Stimulated activated CD4-positive, alpha-beta T cell treated with anti-CD3 and anti-CD28 coated beads, Interleukin-15, amount 100 ng/mL, for 24 hours (primary cell): Measurements from ENCODE around the gene ADAMTSL3.
"Not testable (repeated sequence)": the region's sequence is repeated elsewhere in the genome, so short reads cannot be mapped to it uniquely, and the experiment has no call there.

ENCODE experiments used
- DNase-seq: peaks from one replicate; pipeline ENCODE4 v3.0.0-alpha.2; 2020

The ADAMTSL3 gene

DNA sequence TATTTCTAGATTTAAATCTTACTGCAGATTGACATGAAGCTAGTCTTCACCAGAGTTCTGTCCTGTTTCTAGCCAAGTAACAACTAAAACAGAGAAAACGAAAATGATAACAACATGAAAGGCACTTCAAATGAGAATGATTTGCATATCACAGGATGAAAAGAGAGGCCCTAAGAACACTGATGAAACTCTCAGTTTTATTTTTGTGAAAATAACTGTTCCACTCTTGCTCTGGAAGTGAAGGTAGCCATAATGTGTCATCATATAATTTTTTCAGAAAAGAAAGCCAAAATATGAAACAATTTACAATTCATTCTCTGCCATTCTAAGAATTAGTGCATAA is 274.4 kb downstream of the ADAMTSL3 start:
- DNase-seq = no peak

DNA sequence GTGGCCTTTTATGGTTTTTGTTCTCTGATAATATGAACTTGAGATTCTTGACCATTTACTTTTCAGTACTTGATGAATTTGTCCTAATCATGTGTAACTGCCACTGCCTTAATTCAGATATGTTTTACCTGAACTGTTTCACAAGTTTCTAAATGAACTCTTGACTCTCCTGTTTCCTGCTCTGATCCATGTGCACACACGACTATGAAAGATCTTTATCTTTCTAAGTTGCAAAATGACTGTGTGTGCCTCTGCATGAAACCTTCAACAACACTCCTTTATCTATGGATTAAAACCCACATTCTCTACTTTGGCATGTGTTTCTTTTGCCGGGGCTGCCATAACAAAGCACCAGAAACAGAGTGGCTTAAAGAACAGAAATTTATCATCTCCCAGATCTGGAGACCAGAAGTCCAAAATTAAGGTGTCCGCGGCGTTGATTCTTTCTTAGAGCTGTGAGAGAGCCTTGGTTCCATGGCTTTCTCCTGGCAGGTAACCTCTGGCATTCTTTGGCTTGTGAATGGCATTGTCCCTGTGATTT is 275.0 kb downstream of the ADAMTSL3 start:
- no peak for DNase-seq

DNA sequence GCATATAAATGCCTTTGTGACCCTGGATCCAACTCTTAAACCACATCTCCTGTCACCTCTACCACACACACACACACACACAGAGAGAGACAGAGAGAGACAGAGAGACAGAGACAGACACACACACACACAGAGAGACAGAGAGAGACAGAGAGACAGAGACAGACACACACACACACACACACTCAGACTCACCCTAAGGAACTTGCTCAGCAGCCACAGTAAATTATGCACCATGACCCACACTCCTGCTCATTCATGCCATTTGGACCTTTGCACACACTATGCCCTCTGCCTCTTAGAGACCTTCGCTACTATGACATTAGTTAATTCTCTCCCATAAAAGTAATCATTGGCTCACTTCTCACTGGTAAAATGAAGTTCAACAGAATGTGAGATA is 275.7 kb downstream of the ADAMTSL3 start:
- DNase-seq = no peak

DNA sequence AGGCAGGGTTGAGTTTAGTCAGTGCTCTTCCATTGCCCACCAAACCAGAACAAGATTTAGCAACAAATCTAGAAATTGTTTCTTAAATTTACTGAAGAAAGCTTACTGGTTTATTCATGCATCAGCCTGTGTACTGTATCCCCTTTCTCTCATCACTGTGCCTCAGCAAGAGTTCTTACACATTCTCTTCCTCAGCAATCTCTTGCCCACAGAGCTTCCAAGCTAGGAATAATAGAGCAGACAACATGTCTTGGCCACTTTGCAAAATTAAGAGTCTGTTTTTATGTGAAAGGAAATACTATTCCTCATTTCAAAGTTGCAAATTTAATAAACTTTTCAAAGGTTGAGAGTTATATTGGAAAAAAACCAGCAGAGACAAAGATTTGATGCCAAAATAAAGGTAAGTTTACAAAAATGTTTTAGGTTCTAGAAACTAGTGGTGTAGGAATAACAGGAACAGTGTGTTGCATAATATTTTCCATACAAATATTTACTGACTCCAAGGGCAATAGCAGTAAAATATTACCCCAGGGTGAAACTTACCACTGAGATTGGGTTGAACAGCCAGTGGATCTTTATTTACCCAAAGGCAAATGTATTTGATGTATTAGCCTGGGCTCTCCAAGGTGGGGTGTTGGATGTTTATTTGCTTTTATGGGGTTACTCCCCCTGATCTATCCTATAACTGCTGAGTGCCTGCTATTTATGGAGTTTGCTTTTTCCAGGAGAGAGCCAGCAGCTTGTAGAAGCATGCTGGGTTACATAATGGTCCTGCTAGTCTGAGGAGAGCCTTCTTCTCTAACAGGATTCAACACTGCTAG is 276.7 kb downstream of the ADAMTSL3 start:
- DNase-seq = no peak

DNA sequence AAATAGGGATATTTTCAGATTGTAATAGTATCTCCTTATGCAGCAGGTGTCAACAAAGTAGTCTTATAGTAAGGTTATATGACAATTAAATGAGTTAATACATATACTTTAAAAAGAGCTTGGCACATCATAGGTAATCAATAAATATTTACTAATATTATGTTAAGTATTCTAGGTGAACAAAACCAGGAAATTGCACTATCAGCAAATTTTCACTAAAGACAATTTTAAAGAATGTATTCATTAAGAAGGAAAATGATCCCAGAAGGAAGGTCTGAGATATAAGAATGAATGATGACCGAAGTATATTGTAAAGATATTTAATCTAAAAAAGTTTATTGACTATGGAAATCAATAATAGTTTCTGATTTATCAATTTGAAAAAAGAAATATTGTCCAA is 281.9 kb downstream of the ADAMTSL3 start:
- no peak for DNase-seq

DNA sequence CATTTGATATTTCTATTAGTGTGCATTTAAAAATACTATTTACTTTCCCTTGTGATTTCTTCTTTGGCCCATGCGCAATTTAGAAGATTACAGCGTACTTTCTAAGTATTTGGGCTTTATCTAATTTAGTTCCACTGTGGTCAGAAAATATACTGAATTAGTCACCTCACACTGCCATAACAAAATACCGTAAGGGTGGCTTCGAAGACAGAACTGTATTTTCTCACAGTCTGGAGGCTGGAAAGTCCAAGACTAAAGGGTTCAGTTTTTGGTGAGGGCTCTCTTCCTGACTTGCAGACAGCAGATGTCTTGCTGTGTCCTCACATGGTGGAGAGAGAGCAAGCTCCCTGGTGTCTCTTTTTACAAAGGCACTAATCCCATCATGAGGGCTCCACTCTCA is 286.2 kb downstream of the ADAMTSL3 start:
- DNase-seq = no peak

DNA sequence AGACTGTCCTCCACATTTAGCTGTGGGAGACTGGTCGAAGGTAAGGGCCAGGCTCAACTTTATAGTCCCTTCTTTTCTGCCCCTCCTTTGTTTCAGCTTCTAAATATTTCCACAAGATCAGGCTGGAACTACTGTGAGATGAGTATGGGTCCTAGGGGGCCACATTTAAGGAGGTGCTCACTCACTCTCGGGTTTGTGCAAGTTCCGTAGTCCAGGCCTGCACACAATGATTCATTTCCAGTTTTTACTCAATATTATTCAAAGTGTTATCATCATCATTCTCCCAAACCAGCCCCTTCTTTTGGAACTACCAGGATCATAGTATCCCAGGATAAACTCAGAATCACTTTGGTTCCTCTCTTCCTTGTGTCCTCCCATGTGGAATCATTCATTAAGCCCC is 289.1 kb downstream of the ADAMTSL3 start:
- DNase-seq = no peak

DNA sequence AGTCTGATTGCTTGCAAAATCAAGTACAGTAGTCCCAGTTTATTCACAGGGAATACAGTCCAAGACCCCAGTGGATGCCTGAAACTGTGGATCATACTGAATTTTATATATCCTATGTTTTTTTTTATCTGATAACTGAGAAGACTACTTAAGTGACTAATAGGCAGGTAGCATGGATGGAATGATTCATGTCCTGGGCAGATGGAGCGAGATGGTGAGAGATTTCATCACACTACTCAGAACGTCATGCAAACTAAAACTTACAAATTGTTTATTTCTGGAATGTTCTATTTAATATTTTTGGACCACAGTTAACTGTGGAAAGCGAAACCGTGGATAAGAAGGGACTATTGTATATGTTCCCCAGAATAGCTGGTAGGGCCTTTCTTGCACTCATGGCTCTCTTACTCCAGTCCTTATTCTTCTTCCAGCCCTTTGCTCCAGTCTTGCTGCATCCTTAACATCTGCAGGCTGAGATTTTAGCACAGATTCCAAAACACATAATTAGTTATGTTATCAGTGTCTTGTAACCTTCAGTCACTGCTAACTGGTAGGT is 290.0 kb downstream of the ADAMTSL3 start:
- DNase-seq = no peak

DNA sequence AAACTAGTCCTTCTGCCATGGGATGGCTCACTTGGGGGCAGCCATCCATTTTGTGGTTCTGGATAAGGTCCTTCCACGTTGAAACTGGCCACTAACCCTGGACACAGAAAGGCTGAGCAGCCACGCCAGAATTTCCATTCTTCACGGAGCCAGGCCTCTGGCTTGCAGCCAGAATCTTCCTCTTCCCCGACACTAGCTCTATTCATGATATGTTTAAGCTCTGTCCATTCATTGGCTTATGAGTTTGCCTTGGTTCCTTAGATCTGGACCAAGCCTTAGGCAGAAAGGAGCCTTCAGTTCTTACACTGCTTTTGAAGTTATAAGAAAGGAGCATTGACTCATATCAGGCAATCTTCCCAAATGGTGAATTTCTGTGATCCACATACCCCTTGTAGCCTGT is 293.2 kb downstream of the ADAMTSL3 start:
- DNase-seq = no peak

DNA sequence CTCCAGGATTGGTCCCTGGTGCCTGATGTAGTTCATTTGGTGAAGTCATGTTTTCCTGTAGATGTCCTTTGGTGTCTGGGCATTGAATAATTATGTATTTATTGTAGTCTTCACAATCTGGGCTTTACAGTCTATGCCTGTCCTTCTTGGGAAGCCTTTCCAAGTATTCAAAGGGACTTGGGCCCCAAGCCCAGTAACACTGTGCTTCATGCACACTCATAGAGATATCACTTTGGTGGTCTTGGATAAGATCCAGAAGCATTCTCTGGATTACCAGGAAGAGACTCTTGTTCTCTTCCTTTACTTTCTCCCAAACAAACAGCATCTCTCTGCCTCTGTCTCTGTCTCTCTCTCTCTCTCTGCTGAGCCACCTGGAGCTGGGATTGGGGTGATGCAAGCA is 300.6 kb downstream of the ADAMTSL3 start:
- no peak for DNase-seq

DNA sequence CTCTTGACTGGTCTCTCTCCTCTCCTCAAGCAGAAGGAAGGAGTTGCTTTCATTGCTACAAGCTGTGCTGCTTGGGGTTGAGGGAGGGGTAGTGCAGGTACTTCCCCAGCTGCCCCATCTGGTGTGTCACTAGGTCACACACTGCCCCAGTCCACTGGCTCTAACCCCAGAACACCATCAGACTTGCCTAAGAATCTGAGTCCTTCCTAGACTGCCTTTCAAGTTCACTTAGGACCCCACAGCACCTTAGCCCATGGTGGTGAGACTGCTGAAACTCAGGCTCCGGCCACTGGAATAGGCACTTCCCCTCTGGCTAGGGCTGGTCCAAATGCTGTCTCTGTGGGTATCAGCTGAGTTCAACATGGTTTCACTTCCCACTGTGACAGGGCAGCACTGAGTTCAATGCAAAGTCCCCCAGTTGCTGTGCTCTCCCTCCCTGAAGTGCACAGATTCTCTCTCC is 301.9 kb downstream of the ADAMTSL3 start:
- no peak for DNase-seq

DNA sequence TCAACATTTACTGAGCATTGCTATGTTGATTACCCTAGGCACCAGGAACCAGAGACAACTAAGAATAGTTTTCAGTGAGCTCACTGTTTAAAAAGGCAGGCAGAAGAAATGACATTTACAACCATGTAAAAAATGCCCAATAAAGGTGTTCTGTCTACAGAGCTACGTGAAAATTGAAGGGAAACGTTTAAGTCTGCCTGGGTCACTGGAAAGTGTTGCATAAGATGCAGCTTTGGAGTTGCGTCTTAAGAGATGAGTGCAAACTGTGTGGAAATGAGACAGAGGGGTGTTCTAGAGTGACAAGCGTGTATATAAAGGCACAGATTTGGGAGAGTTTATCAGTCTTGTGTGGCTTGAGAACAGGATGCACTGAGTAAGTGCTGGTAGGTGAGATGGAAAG is 303.0 kb downstream of the ADAMTSL3 start:
- no peak for DNase-seq

DNA sequence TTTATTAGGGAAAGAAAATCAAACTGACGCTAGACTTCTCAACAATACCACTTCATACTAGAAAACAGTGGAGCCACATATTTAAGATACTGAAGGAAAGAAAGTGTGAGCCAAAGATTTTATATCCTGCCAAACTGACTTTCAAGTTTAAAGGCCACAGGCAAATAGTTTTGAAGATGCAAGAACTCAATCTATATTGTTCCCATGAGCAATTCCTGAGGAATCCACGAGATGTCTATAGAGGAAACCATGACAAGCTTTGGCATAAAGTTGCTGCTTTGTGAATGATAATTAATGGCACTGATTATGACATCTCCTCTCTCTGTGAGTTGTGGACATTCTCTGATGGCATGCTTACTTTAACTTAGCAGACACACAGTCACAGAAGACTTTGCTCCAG is 305.6 kb downstream of the ADAMTSL3 start:
- no peak for DNase-seq

DNA sequence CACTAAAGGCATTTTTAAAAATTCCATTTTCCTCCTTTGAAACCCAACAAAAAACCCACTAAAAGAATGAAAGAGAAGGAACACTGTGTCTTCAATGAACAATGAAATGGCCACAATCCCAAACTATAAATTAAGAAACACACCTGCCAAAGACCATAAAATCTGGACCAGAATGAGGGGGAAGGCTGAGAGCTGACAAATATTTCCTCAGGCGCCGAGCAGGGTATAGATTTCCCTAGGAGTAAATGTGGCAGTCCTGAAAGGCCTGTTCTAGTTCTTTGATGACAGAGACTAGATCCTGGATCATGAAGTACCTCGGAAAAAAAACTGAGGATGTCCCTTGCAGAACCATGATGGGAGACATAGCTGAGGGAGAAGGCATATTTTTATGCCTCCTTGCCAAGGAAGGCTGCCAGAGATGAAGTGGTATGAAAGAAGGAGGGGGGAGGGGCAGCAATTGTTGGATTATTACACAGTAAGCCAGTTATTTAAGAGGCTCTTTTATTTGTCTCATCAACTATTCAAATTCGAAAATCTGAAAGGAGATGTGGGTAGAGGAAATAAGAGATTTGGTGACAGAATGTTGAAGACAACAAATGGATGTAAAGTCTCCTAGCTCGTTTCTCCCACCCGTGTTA is 306.4 kb downstream of the ADAMTSL3 start:
- no peak for DNase-seq

DNA sequence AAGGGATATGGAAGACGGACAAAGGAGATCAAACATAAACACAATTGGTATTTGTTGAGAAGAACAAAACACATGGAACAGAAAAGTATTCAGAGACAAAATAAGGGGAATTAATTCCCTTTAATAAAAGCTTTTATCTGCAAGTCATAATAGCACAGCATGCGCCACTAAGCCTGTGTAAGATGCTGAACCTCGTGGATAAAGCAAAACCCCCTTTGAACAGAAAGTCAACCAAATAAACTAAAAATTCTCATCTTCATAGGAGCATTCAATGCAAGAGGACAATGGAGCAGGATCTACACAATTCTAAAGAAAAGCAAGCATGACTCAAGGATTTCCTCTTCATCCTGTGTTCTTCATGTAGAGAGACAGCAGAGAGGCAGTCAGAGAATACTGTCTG is 307.4 kb downstream of the ADAMTSL3 start:
- no peak for DNase-seq

DNA sequence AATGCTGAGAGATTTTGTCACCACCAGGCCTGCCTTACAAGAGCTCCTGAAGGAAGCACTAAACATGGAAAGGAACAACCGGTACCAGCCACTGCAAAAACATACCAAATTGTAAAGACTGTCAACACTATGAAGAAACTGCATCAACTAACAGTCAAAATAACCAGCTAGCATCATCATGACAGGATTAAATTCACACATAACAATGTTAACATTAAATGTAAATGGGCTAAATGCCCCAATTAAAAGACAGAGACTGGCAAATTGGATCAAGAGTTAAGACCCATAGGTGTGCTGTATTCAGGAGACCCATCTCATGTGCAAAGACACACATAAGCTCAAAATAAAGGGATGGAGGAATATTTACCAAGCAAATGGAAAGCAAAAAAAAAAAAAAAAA is 311.0 kb downstream of the ADAMTSL3 start:
- not testable (repeated sequence) for DNase-seq

DNA sequence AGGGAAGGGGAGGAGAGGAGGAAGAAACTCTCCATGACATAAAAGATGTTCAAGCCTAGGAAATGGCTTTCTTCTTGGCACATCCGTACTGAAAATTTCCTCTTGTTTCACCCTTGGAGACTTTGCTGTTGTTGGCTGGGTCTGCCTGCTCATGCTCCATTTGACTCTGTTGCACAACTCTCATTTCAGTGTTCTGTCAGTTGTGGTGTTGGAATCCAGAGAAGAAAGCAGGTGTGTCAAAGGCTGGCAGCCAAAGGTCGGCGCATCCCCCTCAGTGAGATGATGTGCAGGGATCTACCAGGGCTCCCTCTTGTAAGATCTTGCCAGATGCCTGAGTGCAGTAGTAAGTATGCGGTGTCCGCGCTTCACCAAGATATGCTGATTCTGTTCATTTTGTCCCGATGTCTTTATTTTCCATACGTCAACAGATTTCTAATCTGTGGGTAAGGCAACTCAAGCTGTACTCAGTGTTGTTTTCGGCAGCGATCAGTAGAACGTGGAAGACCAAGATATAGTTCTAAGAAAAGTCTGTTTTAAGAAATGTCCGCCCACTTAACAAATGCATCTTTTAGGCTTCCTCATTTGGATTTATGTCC is 316.5 kb downstream of the ADAMTSL3 start:
- DNase-seq = no peak

DNA sequence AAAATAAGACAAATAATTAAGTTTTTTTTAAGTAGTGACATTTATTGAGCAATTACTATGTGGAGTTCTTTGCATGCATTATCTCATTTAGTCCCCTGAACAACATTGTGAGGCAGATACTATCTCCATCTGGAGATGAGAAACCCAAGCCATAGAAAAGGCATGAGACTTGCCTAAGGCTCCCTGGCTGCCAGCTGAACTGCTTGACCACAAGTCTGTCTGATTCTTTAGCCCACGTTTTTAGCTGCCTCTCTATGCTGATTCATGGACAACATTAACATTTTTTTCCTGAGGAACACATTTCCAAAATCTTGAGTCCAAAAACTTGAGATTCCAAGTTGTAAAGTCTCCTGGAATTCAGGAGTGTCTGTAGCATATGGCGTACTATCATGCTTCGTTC is 318.1 kb downstream of the ADAMTSL3 start:
- no peak for DNase-seq

DNA sequence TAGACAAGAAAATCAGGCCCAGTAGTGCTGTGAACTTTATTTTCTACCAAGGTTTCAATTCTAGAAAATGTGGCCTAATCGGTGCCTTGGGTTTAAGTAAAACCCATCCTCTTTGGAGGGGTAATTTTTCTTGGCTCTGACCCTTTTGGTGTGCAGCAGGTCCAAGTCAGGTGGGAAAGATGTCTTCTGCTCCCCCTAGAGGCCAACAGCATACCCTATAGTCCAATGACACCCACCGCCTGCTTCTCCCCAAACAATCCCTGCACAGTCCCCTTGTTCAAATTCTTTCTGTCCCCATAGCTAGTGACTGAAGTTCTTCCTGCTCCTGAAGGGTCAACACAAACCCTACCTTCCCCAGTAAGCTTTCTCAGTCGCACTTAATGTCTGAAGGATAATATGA is 319.9 kb downstream of the ADAMTSL3 start:
- DNase-seq = peak; percentile 14

DNA sequence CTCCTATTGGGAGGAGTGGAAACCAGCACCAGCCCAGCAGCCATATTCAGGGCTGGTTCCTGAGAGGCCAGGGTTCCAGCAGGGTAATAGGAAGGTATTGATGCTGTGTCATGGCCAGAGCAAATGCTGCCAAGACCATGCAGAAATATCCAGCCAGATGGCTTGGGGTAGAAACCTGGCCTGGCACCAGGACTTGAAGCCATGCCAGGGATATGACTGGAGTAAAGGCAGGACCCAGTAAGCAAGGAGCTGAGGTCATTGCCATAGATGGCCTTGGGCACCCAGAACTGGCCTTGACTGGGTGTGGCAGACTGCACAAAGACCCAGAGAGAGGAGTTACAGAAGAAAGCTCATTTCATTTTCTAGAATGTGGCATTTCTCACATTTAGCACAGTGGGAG is 324.1 kb downstream of the ADAMTSL3 start:
- no peak for DNase-seq

DNA sequence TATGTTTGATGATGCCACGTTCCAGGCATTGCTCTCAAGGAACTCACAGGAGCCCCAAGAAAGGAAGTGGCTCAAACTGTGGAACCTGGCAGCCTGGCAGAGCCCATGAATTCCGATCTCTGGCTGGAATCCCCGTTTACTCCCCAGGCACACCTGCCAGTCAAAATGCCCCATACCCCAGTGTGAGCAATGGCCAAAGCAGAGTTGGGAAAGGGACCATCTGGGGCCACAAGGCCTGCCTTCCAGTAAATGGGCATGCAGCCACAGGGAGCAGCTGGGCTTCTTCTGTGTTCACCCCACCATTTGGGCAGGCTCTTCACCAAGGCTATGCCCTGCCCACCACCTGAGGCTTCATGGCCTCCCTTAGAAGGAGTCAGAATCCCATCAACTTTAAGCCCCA is 324.7 kb downstream of the ADAMTSL3 start:
- DNase-seq = no peak

DNA sequence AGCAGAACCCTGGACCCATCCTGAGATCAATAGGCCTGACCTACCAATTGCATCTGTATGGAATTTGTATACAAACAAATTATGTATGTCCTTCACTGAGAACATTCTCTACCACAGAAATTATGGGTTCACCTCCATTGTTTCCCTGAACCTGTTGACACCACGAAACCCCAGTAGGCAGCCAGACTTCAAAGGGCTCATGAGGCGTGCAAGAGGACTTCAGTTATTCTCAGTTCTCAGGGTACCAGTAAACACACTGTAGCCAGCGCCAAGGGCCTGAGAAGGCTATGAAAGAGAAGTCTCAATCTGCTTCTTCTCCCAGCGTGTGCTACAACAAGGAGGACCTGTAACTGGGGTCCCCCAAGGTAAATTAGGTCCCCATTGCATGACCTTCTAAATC is 326.7 kb downstream of the ADAMTSL3 start:
- no peak for DNase-seq

DNA sequence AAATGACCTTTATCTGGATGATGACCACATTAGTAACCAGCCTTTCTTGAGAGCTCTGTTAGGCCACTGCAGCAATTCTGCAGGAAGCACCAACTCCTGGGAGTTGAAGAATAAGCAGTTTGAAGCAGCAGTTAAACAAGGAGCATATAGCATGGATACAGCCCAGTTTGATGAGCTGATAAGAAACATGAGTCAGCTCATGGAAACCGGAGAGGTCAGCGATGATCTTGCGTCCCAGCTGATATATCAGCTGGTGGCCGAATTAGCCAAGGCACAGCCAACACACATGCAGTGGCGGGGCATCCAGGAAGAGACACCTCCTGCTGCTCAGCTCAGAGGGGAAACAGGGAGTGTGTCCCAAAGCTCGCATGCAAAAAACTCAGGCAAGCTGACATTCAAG is 328.8 kb downstream of the ADAMTSL3 start:
- DNase-seq = no peak
